EH (cell line): Measurements from ENCODE around the gene ANO10.
"Not testable (repeated sequence)": the region's sequence is repeated elsewhere in the genome, so short reads cannot be mapped to it uniquely, and the experiment has no call there.

Source experiments
- DNase-seq: peaks from one replicate; pipeline ENCODE4 v3.0.0-alpha.2; 2015; ENCODE audit warnings: low read depth

Gene ANO10

DNA sequence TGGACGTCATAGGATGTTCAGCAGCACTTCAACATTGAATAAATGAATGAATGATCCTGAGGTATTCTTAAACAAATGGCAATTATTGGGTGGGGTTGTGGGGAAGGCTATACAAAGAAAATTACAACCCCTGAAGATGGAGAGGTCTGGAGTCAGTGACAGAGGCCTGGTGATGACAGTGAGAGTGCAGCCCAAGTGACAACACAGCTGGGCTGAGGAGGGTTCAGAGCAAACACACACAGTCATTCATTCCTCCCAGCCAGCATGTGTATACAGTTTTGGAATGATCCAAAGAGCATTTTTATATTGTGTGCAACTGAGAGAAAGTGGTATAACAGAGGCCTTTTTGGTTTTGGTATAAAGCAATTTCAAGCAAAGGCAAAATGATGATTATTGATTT is 148.1 kb downstream of the ANO10 start:
- no peak for DNase-seq

DNA sequence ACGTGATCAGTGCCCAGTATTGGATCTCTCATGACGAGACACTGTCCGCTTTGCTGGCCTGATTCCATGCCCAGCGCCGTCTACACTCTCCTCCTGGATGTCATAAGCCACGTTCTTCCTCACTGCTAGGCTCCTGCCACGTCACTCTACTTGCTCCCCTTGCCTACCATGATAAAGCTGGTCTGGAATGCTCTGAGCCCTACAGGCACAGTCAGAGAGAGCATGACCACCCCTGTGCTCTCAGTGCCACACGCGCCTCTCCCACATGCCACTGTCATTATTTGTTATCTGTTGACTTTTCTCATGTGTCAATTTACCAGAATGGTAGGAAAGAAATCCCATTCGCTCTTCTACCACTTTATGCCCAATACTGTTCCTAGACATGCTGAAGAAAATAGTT is 148.6 kb downstream of the ANO10 start:
- no peak for DNase-seq

DNA sequence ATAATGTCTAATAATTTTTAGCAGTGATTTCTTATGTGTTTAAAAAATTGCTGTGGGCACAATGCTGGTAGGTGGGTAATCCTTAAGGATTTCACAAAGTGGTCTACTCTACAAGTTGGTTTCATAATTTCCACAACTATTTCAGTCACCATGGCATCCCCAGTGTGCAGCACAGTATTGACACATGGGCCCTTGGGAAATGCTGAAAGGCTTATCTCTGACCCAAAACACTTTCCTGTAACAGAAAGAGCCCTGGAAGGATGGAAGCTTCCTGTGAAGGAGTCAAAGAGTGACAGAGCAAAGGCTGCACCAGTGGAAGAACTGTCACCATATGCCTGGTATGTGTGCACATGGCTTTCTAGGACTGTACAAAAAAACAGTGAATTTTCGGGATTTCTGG is 153.7 kb downstream of the ANO10 start:
- no peak for DNase-seq

DNA sequence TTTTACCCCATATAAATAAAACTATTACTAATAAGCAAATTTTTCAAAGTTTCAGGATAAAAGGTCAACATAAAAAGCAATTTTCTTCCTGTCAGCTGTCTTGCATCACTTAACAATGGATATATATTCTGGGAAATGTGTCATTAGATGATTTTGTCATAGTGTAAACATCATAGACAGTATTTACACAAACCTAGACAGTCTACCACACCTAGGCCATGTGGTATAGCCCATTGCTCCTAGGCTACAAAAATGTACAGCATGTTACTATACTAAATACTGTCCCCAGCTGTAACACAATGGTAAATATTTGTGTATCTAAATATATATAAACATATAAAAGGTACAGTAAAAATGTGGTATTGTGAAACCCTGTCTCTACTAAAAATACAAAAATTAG is 156.7 kb downstream of the ANO10 start:
- DNase-seq = no peak

DNA sequence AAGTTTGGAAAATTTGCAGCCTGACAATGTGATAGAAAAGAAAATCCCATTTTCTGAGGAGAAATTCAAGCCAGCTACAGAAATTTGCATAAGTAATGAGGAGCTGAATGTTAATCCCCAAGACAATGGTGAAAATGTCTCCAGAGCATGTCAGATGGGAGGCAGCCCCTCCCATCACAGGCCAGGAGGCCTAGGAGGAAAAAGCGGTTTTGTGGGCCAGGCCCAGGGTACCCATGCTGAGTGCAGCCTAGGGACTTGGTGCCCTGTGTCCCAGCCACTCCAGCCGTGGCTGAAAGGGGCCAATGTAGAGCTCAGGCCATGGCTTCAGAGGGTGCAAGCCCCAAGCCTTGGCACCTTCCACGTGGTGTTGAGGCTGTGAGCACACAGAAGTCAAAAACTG is 159.2 kb downstream of the ANO10 start:
- DNase-seq = not testable (repeated sequence)

DNA sequence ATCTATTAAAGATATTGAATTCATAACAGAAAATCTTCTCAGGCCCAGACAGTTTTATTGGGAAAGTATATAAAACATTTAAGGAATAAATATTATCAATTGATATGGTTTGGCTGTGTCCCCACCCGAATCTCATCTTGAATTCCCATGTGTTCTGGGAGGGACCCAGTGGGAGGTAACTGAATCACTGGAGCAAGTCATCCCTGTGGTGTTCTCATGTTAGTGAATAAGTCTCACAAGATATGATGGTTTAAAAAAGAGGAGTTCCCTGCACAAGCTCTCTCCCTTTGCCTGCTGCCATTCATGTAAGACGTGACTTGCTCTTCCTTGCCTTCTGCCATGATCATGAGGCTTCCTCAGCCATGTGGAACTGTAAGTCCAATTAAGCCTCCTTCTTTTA is 160.5 kb downstream of the ANO10 start:
- no peak for DNase-seq

DNA sequence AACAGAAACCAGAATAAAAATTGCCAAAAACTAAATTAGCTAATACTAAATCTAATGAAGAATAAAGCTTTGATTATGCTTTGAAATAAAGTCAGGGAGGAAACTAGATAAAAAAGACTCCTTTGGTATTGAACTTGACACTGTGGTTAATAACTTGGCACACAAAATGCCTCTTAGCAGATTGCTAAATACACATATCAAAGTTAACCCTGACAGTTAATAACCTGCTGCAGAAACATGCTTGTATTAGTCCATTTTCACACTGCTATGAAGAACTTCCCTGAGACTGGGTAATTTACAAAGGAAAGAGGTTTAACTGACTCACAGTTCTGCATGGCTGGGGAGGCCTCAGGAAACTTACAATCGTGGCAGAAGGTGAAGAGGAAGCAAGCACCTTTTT is 164.8 kb downstream of the ANO10 start:
- DNase-seq = not testable (repeated sequence)

DNA sequence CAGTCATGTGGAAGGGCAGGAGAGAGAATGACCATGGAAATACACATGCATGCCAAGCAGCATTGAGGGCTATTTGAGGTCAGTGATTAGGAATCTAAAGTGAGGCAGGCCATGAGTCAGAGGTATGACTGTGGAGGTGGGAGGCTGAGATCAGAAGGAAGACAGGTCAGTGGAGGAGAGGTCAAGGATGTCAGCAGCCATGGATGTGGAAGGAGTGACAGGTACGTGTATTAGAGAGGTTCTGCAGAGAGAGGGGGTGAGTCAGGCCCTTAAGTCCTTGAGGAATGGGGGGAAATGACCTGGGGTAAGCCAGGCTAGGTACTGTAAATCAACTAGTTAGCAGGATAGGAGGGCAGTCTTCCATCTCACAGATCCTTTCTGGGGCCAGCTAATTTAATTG is 166.6 kb downstream of the ANO10 start:
- peak; percentile 63 for DNase-seq

DNA sequence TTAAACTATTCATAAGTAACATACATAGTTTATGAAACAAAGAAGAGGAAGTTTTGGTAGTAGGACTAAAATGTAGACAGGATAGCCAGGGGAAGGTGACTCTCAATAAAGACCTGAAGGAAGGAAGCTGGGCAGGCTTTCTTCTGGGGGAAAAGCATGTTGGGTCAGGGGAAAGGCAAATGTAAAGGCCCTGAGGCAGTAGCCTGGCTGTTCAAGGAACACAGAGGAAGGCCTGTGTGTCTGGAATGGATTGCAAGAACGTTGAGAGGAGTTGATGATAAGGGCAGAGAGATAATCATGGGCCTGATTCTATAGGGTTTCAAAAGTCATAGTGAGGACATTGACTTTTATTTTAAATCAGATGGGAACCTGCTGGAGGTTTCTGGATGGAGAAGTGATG is 167.8 kb downstream of the ANO10 start:
- DNase-seq = no peak

DNA sequence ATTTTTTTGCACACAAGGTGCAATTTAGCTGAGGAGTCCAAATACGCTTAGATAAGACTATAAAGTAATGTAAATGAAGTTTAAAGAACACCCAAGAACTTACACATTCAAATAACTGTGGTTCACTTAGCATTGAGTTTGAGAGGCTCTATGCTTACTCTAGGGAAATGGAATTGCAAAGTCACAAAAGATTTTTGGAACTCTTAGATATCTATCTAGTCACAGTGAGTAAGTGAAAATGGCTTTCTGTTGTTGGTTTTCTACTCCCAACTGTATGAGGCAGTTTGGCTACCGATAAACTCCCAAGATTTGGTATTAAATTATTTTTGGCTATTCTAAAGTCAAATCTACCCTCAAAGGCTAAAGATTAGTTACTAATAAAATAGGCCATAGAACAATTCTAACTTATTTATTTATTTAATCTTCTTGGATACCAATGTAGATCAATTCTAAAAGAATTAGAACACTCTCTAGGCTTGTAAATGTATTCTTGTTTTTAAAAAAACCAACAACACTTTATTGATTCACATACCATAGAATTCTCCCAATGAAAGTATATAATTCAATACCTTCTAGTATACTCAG is 170.0 kb downstream of the ANO10 start:
- no peak for DNase-seq

DNA sequence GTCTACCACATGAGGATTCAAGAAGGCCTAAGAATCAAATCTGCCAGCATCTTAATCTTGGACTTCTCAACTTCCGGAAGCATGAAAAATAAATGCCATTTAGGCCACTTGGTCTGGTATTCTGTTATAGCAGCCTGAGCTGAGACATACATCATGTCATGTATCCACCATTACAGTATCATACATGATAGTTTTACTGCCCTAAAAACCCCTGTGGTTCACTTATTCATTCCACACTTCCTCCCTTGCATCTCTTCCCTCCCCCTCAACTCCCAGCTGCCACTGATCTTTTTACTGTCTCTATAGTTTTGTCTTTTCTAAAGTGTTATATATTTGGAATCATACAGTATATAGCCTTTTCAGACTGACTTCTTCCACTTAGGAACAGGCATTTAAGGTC is 173.7 kb downstream of the ANO10 start:
- no peak for DNase-seq

DNA sequence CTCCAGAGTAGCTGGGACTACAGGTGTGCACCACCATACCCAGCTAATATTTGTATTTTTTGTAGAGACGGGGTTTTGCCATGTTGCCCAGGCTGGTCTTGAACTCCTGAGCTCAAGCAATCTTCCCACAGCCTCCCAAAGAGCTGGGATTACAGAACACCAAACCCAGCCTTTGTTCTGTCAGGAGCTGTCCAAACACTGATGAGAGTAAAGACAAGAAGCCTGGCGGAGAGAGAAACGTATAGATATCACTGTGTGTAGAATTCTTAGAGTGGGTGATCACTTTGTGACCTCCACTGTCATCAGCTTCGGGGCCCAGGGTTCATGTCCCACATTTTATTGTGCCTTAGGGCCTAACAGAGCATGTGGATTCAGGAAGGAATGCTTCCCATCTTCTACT is 176.0 kb downstream of the ANO10 start:
- no peak for DNase-seq

DNA sequence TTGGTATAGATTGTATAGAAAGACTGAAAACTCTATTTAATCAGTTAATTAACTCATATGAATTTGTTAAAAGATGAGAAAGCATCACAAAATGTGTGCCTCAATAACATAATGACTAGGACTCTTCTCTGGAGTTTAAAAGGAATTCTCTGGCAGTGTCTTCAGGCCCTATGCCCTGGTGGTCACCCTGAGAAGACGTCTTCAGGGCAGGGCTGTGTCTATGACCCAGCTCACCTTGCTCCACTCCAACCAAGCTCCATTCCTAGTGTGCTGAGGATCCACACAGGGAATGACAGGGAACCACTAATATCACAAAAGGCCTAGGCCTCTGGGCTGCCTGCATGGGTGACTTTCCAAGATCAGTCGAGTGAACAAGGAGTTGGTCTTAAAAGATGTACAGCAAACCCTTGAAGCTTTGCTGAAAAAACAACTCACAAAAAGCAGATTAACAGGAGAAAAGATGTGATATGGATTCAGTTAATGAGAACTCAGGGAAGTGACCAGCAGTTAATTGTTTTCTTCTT is 178.9 kb downstream of the ANO10 start:
- DNase-seq = no peak

DNA sequence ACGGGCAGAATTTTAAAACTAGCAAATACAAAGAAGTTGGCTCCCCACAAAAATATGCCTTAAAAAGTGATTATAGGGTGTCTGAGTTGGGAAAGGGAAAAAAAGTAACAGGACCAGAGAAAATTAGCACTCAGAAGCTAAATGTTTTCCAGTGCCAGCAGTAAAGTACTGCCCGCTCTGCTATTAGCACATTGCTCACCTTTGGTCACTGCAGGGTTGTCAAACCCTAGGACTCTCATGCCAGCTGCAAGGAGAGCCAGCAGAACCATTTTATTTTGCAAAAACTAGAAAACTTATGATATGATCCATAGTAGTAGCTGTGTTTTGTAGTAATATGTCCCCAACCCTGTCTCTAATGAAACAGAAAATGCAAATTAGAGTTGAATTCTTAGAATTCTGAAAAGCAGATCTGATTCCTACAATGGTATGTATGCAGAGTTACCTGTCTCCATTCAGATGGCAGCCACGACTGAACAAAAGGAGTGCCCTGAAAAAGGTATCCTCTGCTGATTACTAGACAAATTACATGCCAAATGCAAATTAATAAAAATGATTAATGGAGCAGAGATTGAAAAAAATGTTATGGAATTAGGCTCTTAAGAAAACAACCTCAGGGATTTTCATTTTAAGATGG is 185.2 kb downstream of the ANO10 start:
- no peak for DNase-seq

DNA sequence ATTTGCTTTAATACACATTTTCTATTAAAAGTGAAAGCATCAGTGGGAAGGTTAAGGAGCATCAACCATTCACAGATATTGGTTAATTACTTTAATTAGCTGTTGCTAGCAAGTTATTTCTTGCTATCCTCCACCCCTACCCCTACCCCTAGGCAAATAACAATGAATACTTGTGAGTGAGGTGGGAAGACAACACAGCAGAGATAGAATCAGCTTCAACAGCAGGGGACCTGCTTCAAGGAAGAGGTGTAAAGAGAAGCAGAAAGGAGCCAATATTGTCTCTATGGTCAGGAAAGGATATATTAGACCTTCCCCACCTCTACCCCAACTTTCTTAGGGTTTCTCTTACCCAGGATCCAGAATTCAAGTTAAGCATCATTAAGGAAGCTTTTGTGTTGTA is 186.1 kb downstream of the ANO10 start:
- DNase-seq = no peak

DNA sequence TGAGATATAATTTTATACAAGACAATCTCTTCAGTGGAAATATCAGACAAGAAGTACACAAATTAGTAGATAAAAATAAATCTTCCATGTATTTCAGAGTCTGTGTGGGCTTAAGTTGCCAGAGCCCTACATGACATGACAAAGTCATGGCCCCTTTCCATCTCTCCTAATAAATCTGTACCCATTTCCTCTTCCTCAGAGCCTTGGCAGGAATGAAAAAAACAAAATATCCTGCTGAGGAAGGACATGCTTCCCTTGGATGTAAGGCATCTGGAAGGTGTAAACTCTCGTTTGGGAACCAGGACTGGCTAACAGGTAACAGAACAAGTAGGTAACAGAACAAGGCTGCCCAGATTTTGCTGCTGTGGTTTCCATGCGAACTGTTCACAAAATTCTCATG is 187.4 kb downstream of the ANO10 start:
- DNase-seq = no peak

DNA sequence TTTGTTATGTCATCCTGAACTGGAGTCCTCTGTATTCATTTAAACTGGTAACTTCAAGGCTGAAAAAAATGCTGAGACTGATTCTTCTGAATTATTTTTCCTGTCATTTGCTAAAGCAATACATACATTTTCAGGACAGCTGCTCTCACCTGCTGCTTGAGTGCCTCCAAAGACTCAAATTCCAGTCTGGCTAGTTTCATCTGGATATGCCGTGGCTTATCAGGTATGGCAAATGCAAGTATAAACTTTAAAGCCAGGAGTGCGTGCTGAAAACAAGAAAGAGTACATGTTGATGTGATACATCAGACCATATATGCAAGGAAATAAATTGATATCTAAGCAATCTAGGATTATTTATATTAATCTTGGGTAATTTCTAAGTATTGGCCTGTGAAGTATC is 189.3 kb downstream of the ANO10 start:
- DNase-seq = no peak

DNA sequence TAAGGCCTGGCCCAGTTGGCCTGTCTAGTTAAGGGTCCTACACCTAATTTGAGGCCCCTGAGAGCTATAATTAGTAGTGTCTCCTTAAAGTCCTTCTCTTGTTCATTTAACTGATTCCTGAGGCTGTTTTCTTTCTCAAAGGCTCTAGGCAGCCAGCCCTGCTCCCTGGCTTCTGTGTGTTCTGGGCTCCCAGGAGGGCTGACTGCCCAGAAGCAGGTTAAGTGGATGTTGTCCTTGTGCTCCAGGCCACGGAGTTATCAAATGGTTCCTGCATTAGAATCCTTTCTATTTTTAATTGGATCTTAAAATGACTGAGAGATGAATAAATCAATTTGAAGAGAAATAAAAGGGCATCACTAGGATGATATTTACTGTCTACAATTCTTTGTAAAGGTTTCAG is 195.4 kb downstream of the ANO10 start:
- no peak for DNase-seq

DNA sequence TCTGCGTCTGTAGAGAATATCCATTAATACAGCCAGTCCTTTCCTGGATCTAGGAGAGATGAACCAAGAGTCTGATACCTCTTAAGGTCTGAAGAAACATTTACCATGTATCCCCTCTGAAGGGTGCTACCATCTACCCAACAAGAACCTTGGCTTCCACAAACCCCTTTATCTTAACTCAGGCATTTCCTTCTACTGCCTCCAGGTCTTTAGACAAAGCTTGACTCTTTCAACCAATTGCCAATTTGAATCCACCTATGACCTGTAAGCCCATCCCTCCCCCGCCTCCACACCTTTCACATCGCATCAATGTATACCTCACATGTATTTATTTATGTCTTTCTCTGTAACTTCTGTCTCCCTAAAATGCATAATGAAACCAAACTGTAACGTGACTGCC is 196.0 kb downstream of the ANO10 start:
- DNase-seq = no peak

DNA sequence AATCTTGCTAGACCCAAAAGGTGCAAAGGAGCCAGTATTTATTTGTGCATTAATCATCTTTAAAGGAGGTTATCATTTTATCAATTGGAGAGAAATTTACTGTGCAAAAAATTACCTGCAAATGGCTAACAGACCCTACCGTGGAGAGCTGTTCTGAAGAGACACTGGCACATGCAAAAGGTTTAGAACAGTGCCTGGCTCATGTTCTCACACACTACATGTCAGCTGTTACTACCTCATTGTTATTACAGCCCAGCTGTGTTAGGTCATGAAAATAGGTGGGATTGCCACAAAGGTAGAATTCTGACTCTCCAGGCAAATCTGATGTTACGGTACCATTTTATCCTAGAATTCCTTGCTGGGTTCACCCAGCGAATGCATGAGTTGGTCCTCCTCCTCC is 198.2 kb downstream of the ANO10 start:
- no peak for DNase-seq

DNA sequence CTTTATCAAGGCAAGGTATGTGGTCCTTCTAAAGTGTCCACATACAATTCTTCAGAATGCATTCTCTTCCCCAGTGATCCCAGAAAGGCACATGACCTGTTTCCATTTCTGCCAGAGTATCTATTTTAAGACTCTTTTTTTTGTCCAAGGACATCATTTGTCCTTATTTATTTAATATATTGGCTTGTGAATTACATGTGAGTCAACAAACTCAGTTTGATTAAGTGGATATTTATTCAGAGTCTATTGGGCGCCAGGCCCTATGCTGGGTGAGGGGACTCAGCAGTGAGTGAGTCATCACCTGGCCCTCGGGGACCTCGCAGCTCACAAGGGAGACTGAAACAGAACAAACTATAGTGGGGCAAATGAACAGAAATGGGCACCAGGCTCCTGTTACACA is 198.7 kb downstream of the ANO10 start:
- DNase-seq = peak; percentile 12

DNA sequence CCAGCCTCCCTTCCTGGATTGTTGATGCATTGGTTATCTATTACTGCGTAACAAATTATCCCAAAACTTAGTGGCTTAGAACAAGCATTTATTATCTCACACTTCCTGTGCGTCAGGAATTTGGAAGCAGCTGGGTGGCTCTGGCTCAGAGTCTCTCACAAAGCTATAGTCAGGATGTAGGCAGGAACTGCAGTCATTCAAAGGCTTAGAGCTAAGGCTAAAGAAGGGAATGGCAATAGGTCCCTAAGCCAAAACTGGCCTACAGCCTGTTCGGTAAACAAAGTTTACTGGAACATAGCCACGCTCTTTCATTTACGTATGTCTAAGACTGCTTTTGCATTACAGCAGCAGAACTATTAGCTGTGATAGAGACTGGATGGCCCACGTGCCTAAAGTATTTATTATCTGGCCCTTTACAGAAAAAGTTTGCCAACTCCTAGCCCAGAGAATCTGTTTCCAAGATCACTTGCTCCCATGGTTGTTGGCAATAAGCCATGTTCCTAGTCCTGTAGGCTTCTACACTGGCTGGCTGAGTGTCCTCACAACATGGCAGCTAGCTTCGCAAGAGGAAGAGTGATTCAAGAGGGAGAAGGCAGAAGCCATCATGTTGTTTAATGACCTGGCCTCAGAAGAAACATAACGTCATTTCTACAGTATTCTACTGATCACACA is 203.1 kb downstream of the ANO10 start:
- no peak for DNase-seq

DNA sequence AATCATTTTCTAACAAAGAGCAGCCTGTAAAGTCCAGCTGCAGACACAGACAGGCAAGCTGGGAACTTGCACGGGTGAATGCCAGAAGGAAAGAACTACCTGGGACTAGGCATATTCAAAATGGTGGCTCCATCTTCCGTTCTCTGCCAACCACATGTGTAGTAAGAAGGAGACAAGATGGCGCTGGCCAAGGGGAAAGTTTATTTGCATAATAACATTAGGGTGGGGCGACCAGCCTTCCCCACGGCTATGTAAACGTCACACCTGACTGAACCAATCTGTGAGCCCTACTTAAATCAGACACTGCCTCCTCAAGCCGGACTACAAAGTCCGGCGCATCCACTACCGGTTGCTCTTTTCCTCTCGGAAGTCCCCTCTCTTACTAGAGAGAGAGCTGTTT is 204.7 kb downstream of the ANO10 start:
- no peak for DNase-seq

DNA sequence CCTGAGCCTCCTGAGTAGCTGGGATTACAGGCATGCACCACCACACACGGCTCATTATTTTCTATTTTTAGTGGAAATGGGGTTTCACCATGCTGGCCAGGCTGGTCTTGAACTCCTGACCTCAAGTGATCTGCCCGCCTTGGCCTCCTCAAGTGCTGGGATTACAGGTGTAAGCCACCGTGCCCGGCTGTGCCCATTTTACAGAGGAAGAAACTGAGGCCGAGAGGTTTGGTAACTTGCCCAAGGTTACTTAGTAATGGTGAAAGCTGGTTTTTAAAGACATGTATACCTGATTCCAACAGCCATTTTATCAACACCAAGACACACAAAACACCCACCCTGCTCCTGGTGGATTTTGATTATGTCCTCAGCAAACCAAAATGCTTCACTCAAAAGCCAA is 206.7 kb downstream of the ANO10 start:
- DNase-seq = no peak
